AG10803 (cell line): ENCODE results near the gene DLL4.

Experiments
- DNase-seq: peaks from one replicate; pipeline ENCODE4 v3.0.0; 2010; ENCODE audit warnings: low read depth
- H3K4me3 ChIP-seq: 2 replicates; pipeline ENCODE4 v1.5.1; 2011; ENCODE audit warnings: mild to moderate bottlenecking, low read length, control low read depth
- TF ChIP-seq, protein P1 (sequence below): conservative IDR thresholded peaks from 2 replicates; pipeline ENCODE4 v1.5.1; 2011; ENCODE audit warnings: mild to moderate bottlenecking, low read length, control low read depth, inconsistent platforms

DLL4 gene

DNA sequence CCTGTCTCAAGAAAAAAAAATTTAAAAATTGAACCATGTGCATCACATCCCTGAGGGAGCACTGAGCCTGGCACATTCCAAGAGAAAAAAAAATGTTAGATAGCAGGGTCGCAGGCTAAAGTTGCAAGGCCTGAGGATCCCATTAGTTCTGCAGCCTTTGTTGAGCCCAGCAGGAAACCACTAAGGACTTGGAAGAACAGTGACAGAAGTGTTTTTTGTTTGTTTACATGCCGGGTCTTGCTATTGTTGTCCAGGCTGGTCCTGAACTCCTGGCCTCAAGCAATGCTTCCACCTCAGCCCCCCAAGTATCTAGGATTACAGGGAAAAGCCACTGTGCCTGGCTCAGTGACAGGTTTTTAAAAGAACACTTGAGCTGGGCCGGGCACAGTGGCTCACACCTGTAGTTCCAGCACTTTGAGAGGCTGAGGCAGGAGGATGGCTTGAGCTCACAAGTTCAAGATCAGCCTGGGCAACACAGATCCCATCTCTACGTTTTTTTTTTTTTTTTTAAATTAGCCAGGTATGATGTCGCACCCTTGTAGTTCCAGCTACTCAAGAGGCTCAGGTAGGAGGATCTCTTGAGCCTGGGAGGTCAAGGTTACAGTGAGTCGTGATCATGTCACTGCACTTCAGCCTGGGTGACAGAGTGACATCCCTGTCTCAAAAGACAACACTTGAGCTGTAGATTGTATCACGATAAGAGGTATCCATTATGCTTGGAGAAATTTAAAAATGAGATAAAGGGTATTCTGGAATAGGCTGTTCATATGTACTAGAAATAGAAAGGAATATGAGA lies 39.3 kb downstream of the DLL4 start:
- TF ChIP-seq, protein P1, sequence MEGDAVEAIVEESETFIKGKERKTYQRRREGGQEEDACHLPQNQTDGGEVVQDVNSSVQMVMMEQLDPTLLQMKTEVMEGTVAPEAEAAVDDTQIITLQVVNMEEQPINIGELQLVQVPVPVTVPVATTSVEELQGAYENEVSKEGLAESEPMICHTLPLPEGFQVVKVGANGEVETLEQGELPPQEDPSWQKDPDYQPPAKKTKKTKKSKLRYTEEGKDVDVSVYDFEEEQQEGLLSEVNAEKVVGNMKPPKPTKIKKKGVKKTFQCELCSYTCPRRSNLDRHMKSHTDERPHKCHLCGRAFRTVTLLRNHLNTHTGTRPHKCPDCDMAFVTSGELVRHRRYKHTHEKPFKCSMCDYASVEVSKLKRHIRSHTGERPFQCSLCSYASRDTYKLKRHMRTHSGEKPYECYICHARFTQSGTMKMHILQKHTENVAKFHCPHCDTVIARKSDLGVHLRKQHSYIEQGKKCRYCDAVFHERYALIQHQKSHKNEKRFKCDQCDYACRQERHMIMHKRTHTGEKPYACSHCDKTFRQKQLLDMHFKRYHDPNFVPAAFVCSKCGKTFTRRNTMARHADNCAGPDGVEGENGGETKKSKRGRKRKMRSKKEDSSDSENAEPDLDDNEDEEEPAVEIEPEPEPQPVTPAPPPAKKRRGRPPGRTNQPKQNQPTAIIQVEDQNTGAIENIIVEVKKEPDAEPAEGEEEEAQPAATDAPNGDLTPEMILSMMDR = no peak
- DNase-seq = no peak
- no peak overlapping the region for H3K4me3 ChIP-seq

DNA sequence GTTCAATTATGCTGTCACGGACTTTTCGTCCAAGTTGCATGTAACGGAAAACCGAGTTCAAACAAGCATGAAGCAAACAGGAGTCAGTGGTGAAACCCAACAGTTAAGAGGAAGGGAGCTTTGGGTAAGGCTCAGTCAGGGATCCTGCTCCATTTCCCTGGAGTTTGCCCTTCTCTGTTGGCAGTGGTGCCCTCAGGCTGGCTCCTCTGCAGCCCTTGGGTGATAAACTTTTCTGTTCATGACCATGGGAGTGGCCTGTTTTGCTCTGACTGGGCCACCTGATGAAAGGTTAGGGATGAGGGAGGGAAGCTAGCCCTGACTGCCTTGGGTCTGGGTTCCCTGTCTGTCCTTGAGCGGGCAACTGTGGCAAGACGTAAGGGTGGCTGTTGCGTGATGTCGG lies 40.2 kb downstream of the DLL4 start:
- TF ChIP-seq, protein P1 = no peak
- H3K4me3 ChIP-seq = no peak overlapping the region
- DNase-seq = no peak

DNA sequence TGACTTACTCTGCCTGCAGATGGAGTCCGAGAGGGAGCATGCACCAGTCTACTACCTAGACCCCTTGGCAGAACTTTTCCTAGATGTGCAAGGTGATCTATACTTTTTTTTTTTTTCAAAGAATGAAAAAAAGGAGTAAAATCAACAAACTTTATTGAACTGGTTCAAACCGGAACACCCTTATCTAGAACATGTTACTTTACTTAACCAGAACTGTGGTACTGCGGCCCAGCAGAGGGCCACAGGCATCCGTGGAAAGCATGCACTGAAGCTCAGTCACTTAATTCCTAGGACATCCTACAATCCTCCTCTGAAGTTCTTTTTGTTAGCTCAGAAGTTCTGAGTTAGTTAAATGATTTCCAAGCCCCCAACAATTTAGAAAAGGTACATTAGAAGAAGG lies 45.7 kb downstream of the DLL4 start:
- no peak overlapping the region for H3K4me3 ChIP-seq
- no peak for DNase-seq
- TF ChIP-seq, protein P1 = no peak

DNA sequence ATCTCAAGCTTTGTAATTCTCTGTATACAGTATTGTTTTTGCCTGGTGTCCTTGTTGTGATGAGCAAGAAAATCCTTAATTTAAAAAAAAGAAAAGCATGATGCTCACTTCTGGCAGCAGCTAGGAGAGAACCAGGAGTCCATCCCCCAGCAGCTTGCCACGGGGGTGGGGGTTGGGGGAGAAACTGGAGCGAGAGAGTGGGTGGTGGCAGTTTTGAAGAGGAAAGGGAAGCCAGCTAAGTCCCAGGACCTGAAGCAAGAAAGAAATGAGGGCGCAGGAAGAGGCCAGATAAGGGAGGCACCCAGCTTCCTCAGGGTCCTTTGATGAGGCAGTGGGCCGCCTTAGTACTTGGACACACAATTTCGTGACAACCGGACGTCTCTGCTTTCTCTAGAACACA lies 47.7 kb downstream of the DLL4 start:
- no peak overlapping the region for H3K4me3 ChIP-seq
- no peak for DNase-seq
- TF ChIP-seq, protein P1 = no peak

DNA sequence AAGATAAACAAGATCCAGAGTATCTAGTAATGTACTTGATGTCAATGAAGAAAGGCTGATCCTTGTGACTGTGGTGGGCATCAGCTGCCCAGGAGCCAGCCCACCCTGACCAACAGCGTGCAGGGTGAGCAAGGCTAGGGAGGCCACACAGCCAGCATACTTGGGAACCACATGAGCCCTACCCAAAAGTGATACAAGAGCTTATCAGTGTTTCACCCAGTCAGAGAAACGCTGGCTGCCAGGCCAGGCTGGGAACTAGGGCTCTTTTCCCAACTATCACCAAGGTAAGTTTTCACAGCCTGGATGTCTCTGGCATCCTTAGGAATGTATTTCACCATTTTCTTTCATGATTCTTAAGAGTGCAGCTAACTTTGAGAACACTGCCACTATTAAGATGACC lies 49.0 kb downstream of the DLL4 start:
- H3K4me3 ChIP-seq = no peak overlapping the region
- TF ChIP-seq, protein P1 = no peak
- no peak for DNase-seq

DNA sequence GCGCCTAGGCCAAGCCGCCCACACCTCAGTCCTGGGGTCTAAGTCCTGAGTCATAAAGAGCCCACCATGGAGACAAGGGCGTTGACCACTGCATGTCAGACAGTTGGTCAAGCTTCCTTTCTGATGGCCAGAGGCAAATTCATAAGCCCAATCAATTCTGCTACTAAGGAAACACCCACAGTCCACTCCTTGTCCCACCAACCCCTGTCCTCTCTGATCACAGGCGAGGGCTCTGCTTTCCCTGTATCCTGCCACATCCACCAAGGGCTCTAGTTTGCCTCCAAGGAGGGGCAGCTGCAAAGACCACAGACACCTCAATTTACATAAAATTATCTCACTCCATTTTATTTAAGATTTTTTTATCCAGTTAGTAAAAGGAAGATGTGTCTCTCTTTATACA lies 49.4 kb downstream of the DLL4 start:
- no peak for DNase-seq
- TF ChIP-seq, protein P1 = no peak
- H3K4me3 ChIP-seq = no peak overlapping the region

DNA sequence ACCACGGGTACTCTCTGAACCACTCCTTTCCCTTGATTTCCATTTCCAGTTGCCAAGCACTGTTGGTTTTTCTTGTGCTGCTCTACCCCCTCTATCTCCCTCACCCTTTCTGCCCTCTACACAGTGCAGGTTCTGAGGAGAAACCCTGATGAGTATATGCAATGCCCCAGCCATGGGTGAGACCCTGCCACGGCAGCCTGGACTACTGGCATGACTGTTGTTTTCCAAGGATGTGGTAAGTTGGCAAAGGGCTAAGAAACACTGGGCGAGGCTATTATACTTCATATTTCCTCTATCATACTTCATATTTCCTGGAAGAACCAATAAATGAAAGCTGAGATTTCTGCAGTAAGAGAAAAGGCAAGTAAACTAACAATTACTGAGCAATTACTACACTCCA lies 52.0 kb downstream of the DLL4 start:
- TF ChIP-seq, protein P1 = no peak
- DNase-seq = no peak
- H3K4me3 ChIP-seq = no peak overlapping the region
